Trophoblast cell (in vitro differentiated cells and primary cell): ENCODE results near the gene AKNA.

Source experiments
- DNase-seq, 2 donors: peaks; one replicate each; pipeline ENCODE4 v3.0.0-alpha.2; 2016
- H2AFZ ChIP-seq: 2 replicates; pipeline ENCODE4 v1.6.1; 2013; ENCODE audit warnings: low read length, moderate library complexity, mild to moderate bottlenecking; ENCODE audit not compliant: insufficient read depth, poor library complexity
- H2AK5ac ChIP-seq: 2 replicates; pipeline ENCODE4 v1.6.1; 2013; ENCODE audit warnings: mild to moderate bottlenecking, low read length
- H2BK120ac ChIP-seq: 2 replicates; pipeline ENCODE4 v1.6.1; 2013; ENCODE audit warnings: low read length, mild to moderate bottlenecking, moderate library complexity; ENCODE audit not compliant: insufficient read depth, poor library complexity
- H2BK12ac ChIP-seq: 2 replicates; pipeline ENCODE4 v1.6.1; 2013; ENCODE audit warnings: mild to moderate bottlenecking, low read length, moderate library complexity
- H2BK5ac ChIP-seq: 2 replicates; pipeline ENCODE4 v1.6.1; 2013; ENCODE audit warnings: low read length, low read depth, moderate library complexity, mild to moderate bottlenecking; ENCODE audit not compliant: poor library complexity
- H3K14ac ChIP-seq: 2 replicates; pipeline ENCODE4 v1.6.1; 2013; ENCODE audit warnings: mild to moderate bottlenecking, low read length
- H3K18ac ChIP-seq: 2 replicates; pipeline ENCODE4 v1.6.1; 2013; ENCODE audit warnings: mild to moderate bottlenecking, low read length
- H3K23ac ChIP-seq: 2 replicates; pipeline ENCODE4 v1.6.1; 2013; ENCODE audit warnings: low read length
- H3K27ac ChIP-seq: 2 replicates; pipeline ENCODE4 v1.5.1; 2013; ENCODE audit warnings: low read depth, mild to moderate bottlenecking, inconsistent platforms, low read length, moderate library complexity
- H3K27me3 ChIP-seq: 2 replicates; pipeline ENCODE4 v1.6.1; 2013; ENCODE audit warnings: inconsistent platforms, mild to moderate bottlenecking, low read length, moderate library complexity; ENCODE audit not compliant: insufficient read depth
- H3K36me3 ChIP-seq, 2 experiments: 1 replicate in 1 of 2; 2 replicates in 1 of 2; pipeline ENCODE4 v1.6.1; 2013; ENCODE audit warnings: low read length in 2 of 2, mild to moderate bottlenecking in 2 of 2, moderate library complexity in 1 of 2; ENCODE audit not compliant: insufficient read depth in 2 of 2, control insufficient read depth in 1 of 2
- H3K4ac ChIP-seq: 2 replicates; pipeline ENCODE4 v1.6.1; 2013; ENCODE audit warnings: low read depth, mild to moderate bottlenecking, low read length, moderate library complexity
- H3K4me1 ChIP-seq, 2 experiments: 1 replicate in 1 of 2; 2 replicates in 1 of 2; pipeline ENCODE4 v1.6.1; 2013; ENCODE audit warnings: low read length in 2 of 2, mild to moderate bottlenecking in 2 of 2, moderate library complexity in 1 of 2; ENCODE audit not compliant: insufficient read depth in 2 of 2, control insufficient read depth in 1 of 2
- H3K4me2 ChIP-seq: 2 replicates; pipeline ENCODE4 v1.6.1; 2013; ENCODE audit warnings: inconsistent platforms, mild to moderate bottlenecking, low read length, moderate library complexity
- H3K4me3 ChIP-seq: 2 replicates; pipeline ENCODE4 v1.5.1; 2013; ENCODE audit warnings: mild to moderate bottlenecking, low read depth, low read length, inconsistent platforms
- H3K79me1 ChIP-seq: one replicate; pipeline ENCODE4 v1.6.1; 2013; ENCODE audit warnings: low read length
- H3K79me2 ChIP-seq: 2 replicates; pipeline ENCODE4 v1.6.1; 2013; ENCODE audit warnings: low read length, mild to moderate bottlenecking; ENCODE audit not compliant: control insufficient read depth, insufficient read depth, poor library complexity
- H3K9ac ChIP-seq: 2 replicates; pipeline ENCODE4 v1.6.1; 2013; ENCODE audit warnings: mild to moderate bottlenecking, low read length
- H3K9me3 ChIP-seq: 2 replicates; pipeline ENCODE4 v1.6.1; 2013; ENCODE audit warnings: low read depth, mild to moderate bottlenecking, control low read depth, inconsistent platforms, low read length; ENCODE audit not compliant: insufficient read depth
- H4K12ac ChIP-seq: 2 replicates; pipeline ENCODE4 v1.6.1; 2013; ENCODE audit warnings: low read depth, mild to moderate bottlenecking, low read length, moderate library complexity
- H4K8ac ChIP-seq: 2 replicates; pipeline ENCODE4 v1.6.1; 2013; ENCODE audit warnings: low read depth, mild to moderate bottlenecking, low read length, moderate library complexity
- H4K91ac ChIP-seq: one replicate; pipeline ENCODE4 v1.6.1; 2013; ENCODE audit warnings: low read depth, mild to moderate bottlenecking, low read length, moderate library complexity
- whole genome bisulfite sequencing: extraction: QIAGEN DNeasy Blood & Tissue Kit; methylation state at CpG from one replicate; pipeline ENCODE4 v1.1.7; 2013; ENCODE audit warnings: missing lambda C conversion rate; ENCODE audit not compliant: insufficient read length, insufficient coverage; ENCODE audit errors: extremely low coverage; 5-methylcytosine and 5-hydroxymethylcytosine counted together

The AKNA gene

GRCh38 chr9:114385397-114386181, 2.2 kb downstream of the AKNA start:
- H3K27ac ChIP-seq: peak overlapping the region; percentile 45
- no peak overlapping the region for H3K4me3 ChIP-seq
- no peak overlapping the region for H4K8ac ChIP-seq
- H3K9ac ChIP-seq: no peak overlapping the region
- no peaks in the 10 kb centered on the region for H3K79me2 ChIP-seq
- H4K91ac ChIP-seq: peak overlapping the region; percentile 54
- H4K12ac ChIP-seq: no peak overlapping the region
- H3K4me1 ChIP-seq: peaks cover 30 to 52% of the 10 kb centered on the region in 2 experiments
- H2AK5ac ChIP-seq: no peak overlapping the region
- H3K18ac ChIP-seq: no peak overlapping the region
- peaks cover 13% of the 10 kb centered on the region for H3K79me1 ChIP-seq
- no CpG with 5 or more reads among the region's 11 CpGs for WGBS
- H3K14ac ChIP-seq: no peak overlapping the region
- H3K27me3 ChIP-seq: no peaks in the 10 kb centered on the region
- H3K23ac ChIP-seq: no peak overlapping the region
- H3K9me3 ChIP-seq: no peaks in the 10 kb centered on the region
- H2BK5ac ChIP-seq: peak overlapping the region; percentile 36
- no peak overlapping the region for H3K4ac ChIP-seq
- H3K36me3 ChIP-seq: peaks cover 3 to 4% of the 10 kb centered on the region in 2 experiments
- H2BK12ac ChIP-seq: peak overlapping the region; percentile 50
- H2BK120ac ChIP-seq: peak overlapping the region; percentile 36
- H3K4me2 ChIP-seq: peak overlapping the region; percentile 5
- peak; percentile 99 to 100 for DNase-seq
- no peak overlapping the region for H2AFZ ChIP-seq

- H3K14ac ChIP-seq: no peak overlapping the region
- no peak overlapping the region for H2AFZ ChIP-seq
- H4K8ac ChIP-seq: no peak overlapping the region
- peak overlapping the region; percentile 36 for H2BK5ac ChIP-seq
- H3K27me3 ChIP-seq: no peaks in the 10 kb centered on the region
- no CpG with 5 or more reads among the region's 7 CpGs for WGBS
- no peak overlapping the region for H3K18ac ChIP-seq
- H3K9ac ChIP-seq: no peak overlapping the region
- peaks cover 3 to 4% of the 10 kb centered on the region in 2 experiments for H3K36me3 ChIP-seq
- H3K4me3 ChIP-seq: no peak overlapping the region
- H2BK120ac ChIP-seq: peak overlapping the region; percentile 36
- peaks cover 13% of the 10 kb centered on the region for H3K79me1 ChIP-seq
- no peak overlapping the region for H3K23ac ChIP-seq
- H2AK5ac ChIP-seq: no peak overlapping the region
- peak overlapping the region; percentile 54 for H4K91ac ChIP-seq
- H3K79me2 ChIP-seq: no peaks in the 10 kb centered on the region
- no peaks in the 10 kb centered on the region for H3K9me3 ChIP-seq
- peaks cover 30 to 51% of the 10 kb centered on the region in 2 experiments for H3K4me1 ChIP-seq
- DNase-seq: peak; percentile 22 to 57
- peak overlapping the region; percentile 5 for H3K4me2 ChIP-seq
- no peak overlapping the region for H3K4ac ChIP-seq
- H4K12ac ChIP-seq: no peak overlapping the region
- H3K27ac ChIP-seq: peak overlapping the region; percentile 45
- H2BK12ac ChIP-seq: peak overlapping the region; percentile 50
Measured at GRCh38 chr9:114384836-114385396, 2.9 kb downstream of the AKNA start.

DNA sequence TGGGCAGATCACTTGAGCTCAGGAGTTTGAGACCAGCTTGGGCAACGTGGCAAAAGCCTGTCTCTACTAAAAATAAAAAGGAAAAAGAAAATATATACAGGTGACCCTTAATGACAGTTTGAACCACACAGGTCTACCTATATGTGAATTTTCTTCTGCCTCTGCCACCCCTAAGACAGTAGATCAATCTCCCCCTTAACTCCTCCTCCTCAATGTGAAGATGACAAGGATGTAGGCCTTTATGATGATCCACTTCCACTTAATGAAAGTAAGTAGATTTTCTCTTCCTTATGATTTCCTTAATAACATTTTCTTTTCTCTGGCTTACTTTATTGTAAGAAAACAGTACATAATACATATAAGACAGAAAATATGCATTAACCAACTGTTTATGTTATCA, 3.4 kb downstream of the AKNA start:
- Histone ChIP-seq H2BK120ac (no peak overlapping the region), H3K79me1 (peaks cover 13% of the 10 kb centered on the region), H2BK5ac (no peak overlapping the region), H3K4me1 (peaks cover 30 to 47% of the 10 kb centered on the region in 2 experiments), H2BK12ac (no peak overlapping the region), H3K18ac (no peak overlapping the region), H3K4me3 (no peak overlapping the region), H3K14ac (no peak overlapping the region), H3K4ac (no peak overlapping the region), H3K23ac (no peak overlapping the region), H3K9ac (no peak overlapping the region), H3K36me3 (peaks cover 3 to 4% of the 10 kb centered on the region in 2 experiments), H4K91ac (no peak overlapping the region), H3K79me2 (no peaks in the 10 kb centered on the region), H2AK5ac (no peak overlapping the region), H3K9me3 (no peaks in the 10 kb centered on the region), H2AFZ (no peak overlapping the region), H4K12ac (no peak overlapping the region), H3K4me2 (no peak overlapping the region), H3K27ac (no peak overlapping the region), H4K8ac (no peak overlapping the region), H3K27me3 (no peaks in the 10 kb centered on the region)
- DNase-seq: no peak
- no CpG with 5 or more reads among the region's 1 CpG for WGBS

- Histone ChIP-seq H3K27ac (no peak overlapping the region), H3K36me3 (peaks cover 3 to 9% of the 10 kb centered on the region in 2 experiments), H3K4me1 (peaks cover 26 to 44% of the 10 kb centered on the region in 2 experiments), H4K91ac (peak overlapping the region; percentile 14), H3K4me2 (no peak overlapping the region), H3K27me3 (no peaks in the 10 kb centered on the region), H3K14ac (no peak overlapping the region), H3K4me3 (no peak overlapping the region), H2AFZ (no peak overlapping the region), H2AK5ac (peak overlapping the region; percentile 18), H3K9me3 (no peaks in the 10 kb centered on the region), H3K79me1 (peaks cover 13% of the 10 kb centered on the region), H3K79me2 (no peaks in the 10 kb centered on the region), H4K12ac (no peak overlapping the region), H3K9ac (no peak overlapping the region), H2BK120ac (no peak overlapping the region), H4K8ac (no peak overlapping the region), H2BK12ac (peak overlapping the region; percentile 6), H2BK5ac (no peak overlapping the region), H3K18ac (peak overlapping the region; percentile 10), H3K4ac (no peak overlapping the region), H3K23ac (no peak overlapping the region)
- DNase-seq: no peak
- no CpG with 5 or more reads among the region's 8 CpGs for WGBS
Measured at GRCh38 chr9:114383521-114384231, 4.1 kb downstream of the AKNA start.
